OCI-LY7 (cell line): Measurements from ENCODE around the gene STAP2. TPM values are rescaled to one million over a fixed set of nuclear protein-coding genes. Genes with fewer than 3 reads are reported as not detected.
"Not testable (repeated sequence)": the region's sequence is repeated elsewhere in the genome, so short reads cannot be mapped to it uniquely, and the experiment has no call there.

Source experiments
- BruUV-seq: library from RNA; stranded (reverse); fragments of 400-500 nt; replicated peaks from 2 replicates; lab custom pipeline; 2021; lab: Mats Ljungman, UMichigan
- CTCF ChIA-PET: fragments of 300-600 bp; sonication (Branson Sonifier 250); formaldehyde crosslinking; loops from one replicate; lab custom pipeline; 2022; ENCODE audit warnings: antibody characterized with exemption; ENCODE audit not compliant: unreplicated experiment; lab: Charles Lee
- POLR2A ChIA-PET: fragments of 300-600 bp; sonication (Branson Sonifier 250); formaldehyde crosslinking; loops from one replicate; lab custom pipeline; 2022; ENCODE audit warnings: antibody characterized with exemption; lab: Charles Lee
- DNase-seq: peaks from one replicate; pipeline ENCODE4 v3.0.0-alpha.2; 2015; ENCODE audit warnings: low spot score
- H2AFZ ChIP-seq: fragments of 200-600 bp; sonication (generic), shearing (Covaris generic); 2 replicates; pipeline ENCODE4 v1.6.1; 2014; ENCODE audit warnings: mild to moderate bottlenecking, antibody characterized with exemption, low read length, moderate library complexity
- H3K27ac ChIP-seq: fragments of 200-600 bp; sonication (generic); 2 replicates; pipeline ENCODE4 v1.5.1; 2014; ENCODE audit warnings: mixed run types, low read depth, mild to moderate bottlenecking, moderate library complexity, low read length, inconsistent platforms; ENCODE audit not compliant: poor library complexity, severe bottlenecking
- H3K36me3 ChIP-seq: fragments of 200-600 bp; sonication (generic); 2 replicates; pipeline ENCODE4 v1.6.1; 2014; ENCODE audit warnings: mild to moderate bottlenecking, antibody characterized with exemption, low read length, moderate library complexity, mixed read lengths; ENCODE audit not compliant: insufficient read depth
- H3K4me1 ChIP-seq: fragments of 200-600 bp; sonication (generic); 2 replicates; pipeline ENCODE4 v1.5.1; 2014; ENCODE audit warnings: mild to moderate bottlenecking, low read length; ENCODE audit not compliant: insufficient read depth, poor library complexity, severe bottlenecking
- H3K4me2 ChIP-seq: fragments of 200-600 bp; sonication (generic); 2 replicates; pipeline ENCODE4 v1.6.1; 2014; ENCODE audit warnings: mild to moderate bottlenecking, low read length
- H3K4me3 ChIP-seq: fragments of 200-600 bp; sonication (generic); 2 replicates; pipeline ENCODE4 v1.5.1; 2014; ENCODE audit warnings: mild to moderate bottlenecking, low read depth, low read length; ENCODE audit not compliant: poor library complexity, severe bottlenecking
- H3K79me2 ChIP-seq: fragments of 200-600 bp; sonication (generic); 2 replicates; pipeline ENCODE4 v1.6.1; 2016; ENCODE audit warnings: low read depth, mild to moderate bottlenecking, low read length, moderate library complexity, mixed read lengths; ENCODE audit not compliant: insufficient read depth
- H3K9me2 ChIP-seq: fragments of 200-600 bp; sonication (generic); 2 replicates; pipeline ENCODE4 v1.6.1; 2016; ENCODE audit warnings: mild to moderate bottlenecking, low read length, mixed read lengths; ENCODE audit not compliant: insufficient read depth
- H3K9me3 ChIP-seq: fragments of 200-600 bp; sonication (generic); 2 replicates; pipeline ENCODE4 v1.6.1; 2014; ENCODE audit warnings: mild to moderate bottlenecking, mixed run types, low read length, mixed read lengths
- H4K20me1 ChIP-seq: fragments of 200-600 bp; sonication (generic); 2 replicates; pipeline ENCODE4 v1.6.1; 2014; ENCODE audit warnings: mild to moderate bottlenecking, antibody characterized with exemption, low read length, moderate library complexity, mixed read lengths; ENCODE audit not compliant: insufficient read depth
- CTCF ChIP-seq: fragments of 200-600 bp; sonication (generic); conservative IDR thresholded peaks from 2 replicates; pipeline ENCODE4 v1.5.1; 2014; ENCODE audit warnings: mild to moderate bottlenecking, antibody characterized with exemption, low read length, moderate library complexity, mixed read lengths
- EZH2phosphoT487 ChIP-seq: fragments of 200-600 bp; sonication (generic); IDR thresholded peaks from 2 replicates; pipeline ENCODE4 v1.6.1; 2018; ENCODE audit warnings: low read depth, borderline replicate concordance, mild to moderate bottlenecking, mixed run types, antibody characterized with exemption, low read length, moderate library complexity, mixed read lengths
- intact Hi-C: fragments of 100-400 bp; cut with micrococcal nuclease; formaldehyde crosslinking; loops from one replicate; pipeline ENCODE4 v1.10.0; 2022; ENCODE audit not compliant: unreplicated experiment
- total RNA-seq, 2 experiments: library from RNA; depleted of rRNA in 1 of 2; stranded (reverse); fragments of >200 nt in 1 of 2; shearing (Covaris generic) in 1 of 2; gene quantifications; 2 replicates each; pipeline ENCODE4 v1.2.3, GENCODE V29; 2014 to 2022

The STAP2 gene
- total RNA-seq, 2 experiments from 2014 or later: 1.2 to 1.3 TPM

GRCh38 chr19:4277191-4277696, 61.4 kb downstream of the STAP2 start:
- Histone ChIP-seq H3K27ac (no peak overlapping the region), H4K20me1 (no peaks in the 10 kb centered on the region), H3K36me3 (no peaks in the 10 kb centered on the region), H2AFZ (no peak overlapping the region), H3K9me2 (no peaks in the 10 kb centered on the region), H3K4me1 (no peaks in the 10 kb centered on the region), H3K4me3 (no peak overlapping the region), H3K9me3 (no peaks in the 10 kb centered on the region), H3K4me2 (no peak overlapping the region), H3K79me2 (no peaks in the 10 kb centered on the region)
- CTCF ChIA-PET: interaction anchor here (0.6 kb wide), 1 partner anchor 65 kb away, joined by 3 read pairs; no protein-coding TSS in a partner anchor
- BruUV-seq: no TSS peak
- no peak for TF ChIP-seq CTCF
- no peak for TF ChIP-seq EZH2phosphoT487
- intact Hi-C loops: no loop called here
- POLR2A ChIA-PET: interaction anchor here (0.6 to 0.8 kb wide), 2 partner anchors 36 to 76 kb away, joined by 3 read pairs; no protein-coding TSS in a partner anchor
- DNase-seq: no peak

DNA sequence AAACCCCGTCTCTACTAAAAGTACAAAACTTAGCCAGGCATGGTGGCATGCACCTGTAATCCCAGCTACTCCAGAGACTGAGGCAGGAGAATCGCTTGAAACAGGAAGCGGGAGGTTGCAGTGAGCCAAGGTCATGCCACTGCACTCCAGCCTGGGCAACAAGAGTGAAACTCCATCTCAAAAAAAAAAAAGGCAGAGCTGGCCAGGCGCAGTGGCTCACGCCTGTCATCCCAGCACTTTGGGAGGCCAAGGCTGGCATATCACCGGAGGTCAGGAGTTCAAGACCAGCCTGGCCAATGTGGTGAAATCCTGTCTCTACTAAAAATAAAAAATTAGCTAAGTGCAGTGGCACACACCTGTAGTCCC, 64.3 kb downstream of the STAP2 start:
- H3K9me2 ChIP-seq, H3K27ac ChIP-seq, H3K4me2 ChIP-seq, H3K9me3 ChIP-seq, H4K20me1 ChIP-seq, CTCF ChIA-PET, H3K79me2 ChIP-seq, H3K4me1 ChIP-seq, H2AFZ ChIP-seq, H3K4me3 ChIP-seq, DNase-seq, intact Hi-C loops, BruUV-seq: not testable (repeated sequence)
- POLR2A ChIA-PET: interaction anchor here (0.7 kb wide), 1 partner anchor 148 kb away, joined by 4 read pairs; no protein-coding TSS in a partner anchor
- H3K36me3 ChIP-seq: peaks cover 20% of the 10 kb centered on the region

Other genes with a start within 250 kb of the STAP2 start
- 84.7 and 105 TPM in 2 replicates for gene MAP2K2, start 214.7 kb downstream of the STAP2 start, total RNA-seq (2014; rRNA removed; shearing (Covaris generic))
- gene MAP2K2, start 214.7 kb downstream of the STAP2 start, total RNA-seq (2022): 116 and 120 TPM in 2 replicates
- gene CREB3L3, start 185.2 kb downstream of the STAP2 start, total RNA-seq (2014; rRNA removed; shearing (Covaris generic)): 0.08 and 0.09 TPM in 2 replicates
- not detected in 2 replicates for gene CREB3L3, start 185.2 kb downstream of the STAP2 start, total RNA-seq (2022)
- 29.1 and 31.7 TPM in 2 replicates for gene SIRT6, start 156.3 kb downstream of the STAP2 start, total RNA-seq (2014; rRNA removed; shearing (Covaris generic))
- 45.3 and 46.2 TPM in 2 replicates for gene SIRT6, start 156.3 kb downstream of the STAP2 start, total RNA-seq (2022)
- 1.7 and 2.8 TPM in 2 replicates for gene ANKRD24, start 156.1 kb downstream of the STAP2 start, total RNA-seq (2014; rRNA removed; shearing (Covaris generic))
- 4.4 and 4.8 TPM in 2 replicates for gene ANKRD24, start 156.1 kb downstream of the STAP2 start, total RNA-seq (2022)
- not detected in 2 replicates for gene EBI3, start 109.3 kb downstream of the STAP2 start, total RNA-seq (2014; rRNA removed; shearing (Covaris generic))
- not detected in 2 replicates for gene EBI3, start 109.3 kb downstream of the STAP2 start, total RNA-seq (2022)
- gene YJU2, start 91.7 kb downstream of the STAP2 start, total RNA-seq (2014; rRNA removed; shearing (Covaris generic)): 37.8 and 38.2 TPM in 2 replicates
- gene YJU2, start 91.7 kb downstream of the STAP2 start, total RNA-seq (2022): 31.6 and 35.0 TPM in 2 replicates
- not detected in 2 replicates for gene SHD, start 59.6 kb downstream of the STAP2 start, total RNA-seq (2014; rRNA removed; shearing (Covaris generic))
- not detected in 2 replicates for gene SHD, start 59.6 kb downstream of the STAP2 start, total RNA-seq (2022)
- 2.7 and 6.2 TPM in 2 replicates for gene TMIGD2, start 36.4 kb downstream of the STAP2 start, total RNA-seq (2014; rRNA removed; shearing (Covaris generic))
- 0.44 and 0.59 TPM in 2 replicates for gene TMIGD2, start 36.4 kb downstream of the STAP2 start, total RNA-seq (2022)
- gene FSD1, start 34.2 kb downstream of the STAP2 start, total RNA-seq (2014; rRNA removed; shearing (Covaris generic)): 19.8 and 20.2 TPM in 2 replicates
- 21.9 and 23.2 TPM in 2 replicates for gene FSD1, start 34.2 kb downstream of the STAP2 start, total RNA-seq (2022)
- gene MPND, start 4.7 kb upstream of the STAP2 start, total RNA-seq (2014; rRNA removed; shearing (Covaris generic)): 6.7 and 7.2 TPM in 2 replicates
- 19.1 and 19.5 TPM in 2 replicates for gene MPND, start 4.7 kb upstream of the STAP2 start, total RNA-seq (2022)
- 24.3 and 33.2 TPM in 2 replicates for gene SH3GL1, start 61.7 kb upstream of the STAP2 start, total RNA-seq (2014; rRNA removed; shearing (Covaris generic))
- gene SH3GL1, start 61.7 kb upstream of the STAP2 start, total RNA-seq (2022): 38.9 and 39.0 TPM in 2 replicates
- gene CHAF1A, start 63.8 kb upstream of the STAP2 start, total RNA-seq (2014; rRNA removed; shearing (Covaris generic)): 107 and 108 TPM in 2 replicates
- gene CHAF1A, start 63.8 kb upstream of the STAP2 start, total RNA-seq (2022): 119 and 128 TPM in 2 replicates
- 42.3 and 43.5 TPM in 2 replicates for gene UBXN6, start 119.0 kb upstream of the STAP2 start, total RNA-seq (2014; rRNA removed; shearing (Covaris generic))
- 51.9 and 57.0 TPM in 2 replicates for gene UBXN6, start 119.0 kb upstream of the STAP2 start, total RNA-seq (2022)
- gene HDGFL2, start 133.5 kb upstream of the STAP2 start, total RNA-seq (2014; rRNA removed; shearing (Covaris generic)): 54.5 and 79.9 TPM in 2 replicates
- 77.3 and 85.9 TPM in 2 replicates for gene HDGFL2, start 133.5 kb upstream of the STAP2 start, total RNA-seq (2022)
- 0.13 TPM in 1 of 2 replicates, not detected in the other for gene PLIN4, start 179.7 kb upstream of the STAP2 start, total RNA-seq (2014; rRNA removed; shearing (Covaris generic))
- 0.24 and 0.32 TPM in 2 replicates for gene PLIN4, start 179.7 kb upstream of the STAP2 start, total RNA-seq (2022)
- 0.67 and 0.85 TPM in 2 replicates for gene PLIN5, start 196.4 kb upstream of the STAP2 start, total RNA-seq (2014; rRNA removed; shearing (Covaris generic))
- 1.9 and 2.2 TPM in 2 replicates for gene PLIN5, start 196.4 kb upstream of the STAP2 start, total RNA-seq (2022)
- 0.67 and 1.6 TPM in 2 replicates for gene LRG1, start 201.2 kb upstream of the STAP2 start, total RNA-seq (2014; rRNA removed; shearing (Covaris generic))
- gene LRG1, start 201.2 kb upstream of the STAP2 start, total RNA-seq (2022): 1.8 and 1.9 TPM in 2 replicates
- 0.05 TPM in 1 of 2 replicates, not detected in the other for gene SEMA6B, start 220.9 kb upstream of the STAP2 start, total RNA-seq (2014; rRNA removed; shearing (Covaris generic))
- not detected in 2 replicates for gene SEMA6B, start 220.9 kb upstream of the STAP2 start, total RNA-seq (2022)